Loucy (cell line): ENCODE results near the gene NPB.

Source experiments
- H2AFZ ChIP-seq: fragments of 200-600 bp; sonication (generic); 2 replicates; pipeline ENCODE4 v1.6.0; 2016; ENCODE audit warnings: antibody characterized with exemption, mild to moderate bottlenecking, low read length, moderate library complexity
- H3F3A ChIP-seq: fragments of 200-600 bp; 2 replicates; pipeline ENCODE4 v1.6.0; 2016; ENCODE audit warnings: antibody characterized with exemption, low read depth, mild to moderate bottlenecking
- H3K27me3 ChIP-seq: fragments of 200-600 bp; sonication (generic); 2 replicates; pipeline ENCODE4 v1.6.1; 2014; ENCODE audit warnings: low read length, mild to moderate bottlenecking; ENCODE audit not compliant: insufficient read depth, poor library complexity, severe bottlenecking
- H3K36me3 ChIP-seq: fragments of 200-600 bp; sonication (generic); 2 replicates; pipeline ENCODE4 v1.6.1; 2016; ENCODE audit warnings: low read length; ENCODE audit not compliant: insufficient read depth
- H3K4me1 ChIP-seq: fragments of 200-600 bp; sonication (generic); 2 replicates; pipeline ENCODE4 v1.5.1; 2014; ENCODE audit warnings: low read length, mild to moderate bottlenecking; ENCODE audit not compliant: insufficient read depth, poor library complexity, severe bottlenecking
- H3K4me2 ChIP-seq: fragments of 200-600 bp; sonication (generic); 2 replicates; pipeline ENCODE4 v1.6.0; 2014; ENCODE audit warnings: antibody characterized with exemption, low read length, low read depth, mild to moderate bottlenecking; ENCODE audit not compliant: poor library complexity, severe bottlenecking
- H3K4me3 ChIP-seq: fragments of 200-600 bp; sonication (generic); 2 replicates; pipeline ENCODE4 v1.5.1; 2014; ENCODE audit warnings: low read length, mild to moderate bottlenecking, mixed read lengths; ENCODE audit not compliant: poor library complexity, severe bottlenecking
- H3K79me2 ChIP-seq: fragments of 200-600 bp; sonication (generic); 2 replicates; pipeline ENCODE4 v1.6.1; 2014; ENCODE audit warnings: low read length; ENCODE audit not compliant: insufficient read depth
- H3K9ac ChIP-seq: fragments of 200-600 bp; sonication (generic); 2 replicates; pipeline ENCODE4 v1.6.0; 2014; ENCODE audit warnings: mild to moderate bottlenecking, low read depth, low read length, moderate library complexity; ENCODE audit not compliant: poor library complexity, severe bottlenecking
- H3K9me2 ChIP-seq: fragments of 200-600 bp; sonication (generic); replicated peaks from 2 replicates; pipeline ENCODE4 v1.6.1; 2016; ENCODE audit warnings: low read depth, low read length, mixed read lengths
- H3K9me3 ChIP-seq: fragments of 200-600 bp; sonication (generic); 2 replicates; pipeline ENCODE4 v1.6.1; 2014; ENCODE audit warnings: mild to moderate bottlenecking, antibody characterized with exemption, low read length, low read depth; ENCODE audit not compliant: insufficient read depth
- H4K20me1 ChIP-seq: fragments of 200-600 bp; sonication (generic); 2 replicates; pipeline ENCODE4 v1.6.0; 2014; ENCODE audit warnings: antibody characterized with exemption, low read length, mild to moderate bottlenecking; ENCODE audit not compliant: insufficient read depth, poor library complexity, severe bottlenecking
- EZH2phosphoT487 ChIP-seq: fragments of 200-600 bp; IDR thresholded peaks from 2 replicates; pipeline ENCODE4 v1.6.1; 2018; ENCODE audit warnings: antibody characterized with exemption, mild to moderate bottlenecking, moderate library complexity, borderline replicate concordance
- TF ChIP-seq, protein P1 (sequence below): fragments of 200-600 bp; sonication (generic); conservative IDR thresholded peaks from 2 replicates; pipeline ENCODE4 v1.5.1; 2014; ENCODE audit warnings: mild to moderate bottlenecking, antibody characterized with exemption, low read length

The NPB gene

DNA sequence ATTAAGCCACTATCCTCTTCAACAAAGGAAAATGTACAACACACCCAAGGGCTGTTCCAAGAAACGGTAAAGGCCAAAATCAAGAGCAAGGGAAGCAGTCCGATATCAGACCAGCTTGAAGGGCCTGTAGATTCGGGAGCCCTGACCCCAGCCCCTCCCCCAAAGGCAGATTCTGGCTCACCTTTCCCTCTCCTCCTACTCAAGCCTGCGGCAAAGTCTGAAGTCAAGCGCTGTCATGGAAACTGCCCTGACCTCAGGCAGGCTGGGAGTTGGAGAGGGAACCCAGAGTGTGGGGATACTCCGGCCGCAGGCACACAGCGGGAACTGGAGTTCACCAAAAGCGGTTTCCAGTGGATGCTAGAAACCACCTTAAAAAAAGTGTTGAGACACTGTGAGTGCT lies 12.4 kb upstream of the NPB start:
- peak overlapping the region; percentile 100 for H3K9ac ChIP-seq
- H3K27me3 ChIP-seq: peaks cover 8% of the 10 kb centered on the region
- peak overlapping the region; percentile 92 for H3K4me2 ChIP-seq
- no peak overlapping the region for H2AFZ ChIP-seq
- peaks cover 6% of the 10 kb centered on the region for H3F3A ChIP-seq
- no peaks in the 10 kb centered on the region for H3K9me3 ChIP-seq
- H3K4me3 ChIP-seq: peak overlapping the region; percentile 100
- H3K4me1 ChIP-seq: peaks cover 25% of the 10 kb centered on the region
- H3K79me2 ChIP-seq: peaks cover 90% of the 10 kb centered on the region
- no peaks in the 10 kb centered on the region for H3K9me2 ChIP-seq
- peaks cover 52% of the 10 kb centered on the region for H3K36me3 ChIP-seq
- peaks cover 59% of the 10 kb centered on the region for H4K20me1 ChIP-seq
- no peak for TF ChIP-seq EZH2phosphoT487
- TF ChIP-seq, protein P1, sequence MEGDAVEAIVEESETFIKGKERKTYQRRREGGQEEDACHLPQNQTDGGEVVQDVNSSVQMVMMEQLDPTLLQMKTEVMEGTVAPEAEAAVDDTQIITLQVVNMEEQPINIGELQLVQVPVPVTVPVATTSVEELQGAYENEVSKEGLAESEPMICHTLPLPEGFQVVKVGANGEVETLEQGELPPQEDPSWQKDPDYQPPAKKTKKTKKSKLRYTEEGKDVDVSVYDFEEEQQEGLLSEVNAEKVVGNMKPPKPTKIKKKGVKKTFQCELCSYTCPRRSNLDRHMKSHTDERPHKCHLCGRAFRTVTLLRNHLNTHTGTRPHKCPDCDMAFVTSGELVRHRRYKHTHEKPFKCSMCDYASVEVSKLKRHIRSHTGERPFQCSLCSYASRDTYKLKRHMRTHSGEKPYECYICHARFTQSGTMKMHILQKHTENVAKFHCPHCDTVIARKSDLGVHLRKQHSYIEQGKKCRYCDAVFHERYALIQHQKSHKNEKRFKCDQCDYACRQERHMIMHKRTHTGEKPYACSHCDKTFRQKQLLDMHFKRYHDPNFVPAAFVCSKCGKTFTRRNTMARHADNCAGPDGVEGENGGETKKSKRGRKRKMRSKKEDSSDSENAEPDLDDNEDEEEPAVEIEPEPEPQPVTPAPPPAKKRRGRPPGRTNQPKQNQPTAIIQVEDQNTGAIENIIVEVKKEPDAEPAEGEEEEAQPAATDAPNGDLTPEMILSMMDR: no peak

DNA sequence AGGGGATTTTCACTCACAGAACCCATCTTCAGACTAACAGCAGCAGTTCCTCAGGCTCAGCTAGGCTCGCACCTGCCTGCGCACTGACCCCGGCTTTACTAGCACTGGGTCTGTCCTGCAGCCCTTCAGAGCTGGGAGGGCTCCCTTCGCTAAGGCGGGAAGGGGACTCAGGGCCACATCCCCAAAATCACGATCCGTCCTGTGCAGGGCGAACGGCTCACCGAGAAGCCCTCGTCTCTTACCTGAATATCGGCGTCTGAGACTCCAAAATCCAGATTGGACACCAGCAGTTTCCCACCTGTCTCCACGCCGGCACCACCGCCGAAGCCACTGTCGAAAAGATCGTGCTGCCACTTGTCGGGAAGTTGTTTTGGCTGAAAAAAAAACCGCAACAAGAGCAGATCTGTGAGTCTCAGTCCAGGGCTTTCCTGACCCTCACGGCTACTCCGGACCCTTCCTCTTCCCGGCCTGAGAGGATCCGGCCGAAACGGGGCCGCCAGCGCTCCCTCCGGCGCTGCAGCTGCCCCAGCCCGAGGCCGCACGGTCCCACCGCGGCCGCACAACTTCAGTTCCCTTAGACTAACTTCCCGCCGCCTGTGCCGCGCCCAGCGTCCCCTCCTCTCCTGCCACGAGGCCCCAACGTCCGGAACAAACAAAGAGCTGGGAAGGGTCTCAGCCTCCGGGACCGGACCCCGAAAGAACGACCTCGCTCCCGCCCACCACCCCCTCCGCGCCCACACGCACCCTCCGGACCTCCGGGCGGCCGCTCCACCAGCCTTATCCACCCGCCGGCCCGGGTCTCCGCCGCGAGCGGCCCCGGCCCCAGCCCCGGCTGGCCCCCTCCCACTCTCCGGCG lies 11.4 kb upstream of the NPB start:
- Histone ChIP-seq H3K79me2 (peaks cover 85% of the 10 kb centered on the region), H3K4me1 (peaks cover 25% of the 10 kb centered on the region), H3K9me2 (no peaks in the 10 kb centered on the region), H3K4me3 (peak overlapping the region; percentile 100), H3K9ac (peak overlapping the region; percentile 100), H3K36me3 (peaks cover 41% of the 10 kb centered on the region), H4K20me1 (peaks cover 50% of the 10 kb centered on the region), H3K4me2 (peak overlapping the region; percentile 92), H3K27me3 (peaks cover 8% of the 10 kb centered on the region), H3K9me3 (no peaks in the 10 kb centered on the region), H2AFZ (no peak overlapping the region), H3F3A (peaks cover 6% of the 10 kb centered on the region)
- TF ChIP-seq EZH2phosphoT487: no peak
- TF ChIP-seq, protein P1: no peak

DNA sequence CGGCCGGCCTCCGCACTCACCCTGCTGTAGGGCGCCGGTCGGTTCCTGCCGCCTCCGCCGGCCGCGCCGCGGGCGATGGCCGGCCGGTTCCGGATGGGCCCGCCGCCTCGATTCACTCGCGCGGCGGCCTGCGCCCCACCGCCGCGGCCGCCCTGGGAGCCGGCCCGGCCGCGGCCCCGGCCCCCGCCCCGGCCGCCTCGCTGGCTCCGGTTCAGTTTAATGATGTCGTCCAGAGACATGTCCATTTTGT lies 10.8 kb upstream of the NPB start:
- Histone ChIP-seq H3K9me2 (no peaks in the 10 kb centered on the region), H3K27me3 (peaks cover 8% of the 10 kb centered on the region), H3F3A (peaks cover 6% of the 10 kb centered on the region), H3K9ac (peak overlapping the region; percentile 100), H3K36me3 (peaks cover 36% of the 10 kb centered on the region), H3K4me1 (peaks cover 25% of the 10 kb centered on the region), H2AFZ (no peak overlapping the region), H3K79me2 (peaks cover 80% of the 10 kb centered on the region), H3K4me2 (no peak overlapping the region), H3K9me3 (no peaks in the 10 kb centered on the region), H3K4me3 (peak overlapping the region; percentile 100), H4K20me1 (peaks cover 44% of the 10 kb centered on the region)
- TF ChIP-seq, protein P1: no peak
- TF ChIP-seq EZH2phosphoT487: no peak
